Activated CD8-positive, alpha-beta memory T cell treated with anti-CD3 and anti-CD28 coated beads for 4 hours (primary cell): ENCODE measurements around the gene LRRN4CL.
"Not testable (repeated sequence)": the region's sequence is repeated elsewhere in the genome, so short reads cannot be mapped to it uniquely, and the experiment has no call there.

Experiments used
- DNase-seq, 2 donors: peaks; one replicate each; pipeline ENCODE4 v3.0.0-alpha.2; 2020; ENCODE audit warnings: low read depth in 2 of 2

LRRN4CL gene

DNA sequence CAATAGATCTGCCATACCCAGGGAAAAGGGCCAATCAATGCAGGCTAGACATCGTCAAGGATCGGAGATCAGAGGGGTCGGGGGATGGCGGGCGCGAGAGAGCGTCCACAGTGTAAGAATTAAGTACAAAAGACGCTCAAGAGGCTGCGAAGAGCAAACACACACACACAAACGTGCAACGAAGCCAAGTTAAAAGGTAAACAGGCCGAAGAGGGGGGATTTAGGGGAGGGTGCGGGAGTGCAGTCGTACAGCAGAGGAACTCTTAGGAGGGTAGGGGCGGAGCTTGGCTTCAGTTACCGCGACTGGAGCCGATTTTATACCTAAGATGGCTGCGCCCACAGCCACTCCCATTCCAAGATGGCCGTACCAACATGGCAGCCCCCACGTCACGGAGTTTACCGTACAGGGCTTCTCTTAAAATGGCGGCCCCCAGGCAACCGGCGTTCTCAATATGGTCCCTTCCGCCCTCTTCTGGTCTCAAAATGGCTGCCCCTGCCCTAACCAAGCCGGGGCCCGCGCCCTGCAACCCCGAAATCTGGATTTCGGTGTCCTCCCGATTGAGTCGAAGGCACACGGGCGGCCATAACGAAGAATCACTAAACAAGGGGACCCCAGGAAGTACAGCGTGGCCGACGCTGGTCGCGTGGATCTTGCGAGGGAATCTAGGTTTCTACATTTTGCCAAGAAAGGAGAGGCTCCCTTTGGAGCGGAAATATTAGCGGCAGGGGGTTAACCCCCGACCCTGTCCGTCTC, 20.1 kb upstream of the LRRN4CL start:
- DNase-seq = peak; percentile 92 to 96

DNA sequence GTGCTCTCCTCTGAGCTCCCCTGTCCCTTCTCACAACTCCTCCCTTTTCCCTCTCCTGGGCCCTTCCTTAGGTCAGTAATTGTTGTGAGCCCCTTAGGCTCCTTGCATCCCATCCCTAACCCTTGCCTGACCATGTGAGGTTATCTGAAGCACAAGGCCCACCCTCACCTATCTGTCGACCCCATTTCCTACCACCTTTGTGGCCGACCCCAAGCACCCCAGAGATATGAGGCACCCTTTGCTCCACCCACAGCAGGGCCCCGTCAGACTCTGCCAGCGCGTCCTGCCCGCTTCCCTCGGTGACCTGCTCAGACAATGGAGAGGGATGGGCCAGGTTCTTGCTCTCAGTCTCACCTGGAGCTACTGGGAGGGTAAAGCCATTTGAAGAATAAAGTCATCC, 19.5 kb upstream of the LRRN4CL start:
- no peak for DNase-seq

- no peak for DNase-seq
These were observed 19.1 kb upstream of the LRRN4CL start for GRCh38 chr11:62708392-62708791.

- DNase-seq = no peak
These were observed 18.0 kb upstream of the LRRN4CL start, which contains the start of the genes BSCL2 and GNG3 for GRCh38 chr11:62707277-62707861. TSS of gene BSCL2 (minus strand) at chr11:62707424. CDS start at chr11:62707195, 229 bp downstream. TSS of gene GNG3 (plus strand) at chr11:62707676. CDS start at chr11:62708296, 620 bp downstream.

DNA sequence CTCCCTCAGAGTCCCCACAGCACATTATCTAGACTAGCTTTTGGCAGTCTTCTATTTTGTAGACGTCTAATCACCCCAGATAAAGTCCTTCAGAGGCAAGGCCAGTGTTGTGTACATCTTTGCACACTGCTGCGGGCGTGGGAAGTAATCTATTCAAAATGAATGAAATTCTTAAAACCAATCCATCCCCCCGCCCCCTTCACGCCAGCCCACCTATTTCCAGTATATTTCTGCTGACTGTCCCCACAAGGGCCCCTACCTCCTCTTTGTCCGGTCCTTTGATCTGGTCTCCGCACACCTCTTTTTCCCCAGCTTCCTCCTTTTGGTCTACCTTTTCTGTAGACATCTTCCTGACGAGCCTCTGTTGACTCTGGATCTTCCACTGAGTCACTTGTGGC, 17.5 kb upstream of the LRRN4CL start:
- no peak for DNase-seq

DNA sequence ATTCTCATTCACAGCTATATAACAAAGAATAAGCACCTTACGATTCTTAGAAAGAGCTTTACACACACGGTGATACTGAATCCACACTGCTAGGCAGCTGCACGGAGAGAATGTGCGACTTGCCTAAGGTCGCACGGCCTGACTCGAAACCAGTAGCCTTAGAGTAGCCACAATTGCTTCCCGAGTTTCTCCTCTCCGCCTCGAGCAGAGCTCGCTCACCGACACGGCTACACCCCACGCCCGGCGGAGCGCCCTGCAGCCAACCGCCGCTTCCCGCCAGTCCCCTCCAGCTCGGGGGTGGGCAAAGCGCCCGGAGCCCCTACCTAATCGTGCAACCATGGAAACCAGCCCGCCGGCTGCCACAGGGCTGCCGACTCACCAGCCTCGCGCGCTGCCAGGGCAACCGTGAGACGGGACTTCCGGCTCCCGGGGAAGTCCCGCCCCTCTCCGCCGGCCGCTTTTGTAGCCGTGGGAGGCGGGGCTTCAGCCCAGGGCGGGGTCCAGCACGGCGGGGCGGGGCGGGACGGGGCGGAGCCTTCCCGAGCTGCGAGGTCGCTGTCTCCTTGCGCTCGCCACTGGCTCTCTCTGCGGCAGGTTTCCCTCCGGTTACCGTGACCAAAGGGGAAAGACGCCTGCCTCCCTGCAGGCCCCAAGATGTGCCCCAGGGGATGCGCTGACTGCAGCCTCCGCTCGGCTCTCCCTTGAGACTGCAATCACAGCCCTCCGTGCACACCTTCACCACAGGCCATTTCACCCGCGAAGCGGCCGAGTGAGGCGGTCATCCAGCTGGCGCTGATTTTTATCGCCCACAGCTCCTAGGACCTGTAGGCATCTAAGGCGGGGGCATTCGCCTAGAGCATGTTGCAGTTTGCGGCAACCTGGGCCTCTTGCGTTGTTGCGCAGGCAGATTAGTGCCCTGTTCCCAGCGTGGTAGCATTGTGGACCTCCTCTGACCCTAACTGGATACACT, 16.8 kb upstream of the LRRN4CL start:
- DNase-seq = peak; percentile 89 to 91

GRCh38 chr11:62705413-62705812, 16.1 kb upstream of the LRRN4CL start:
- DNase-seq = no peak

GRCh38 chr11:62703921-62704320, 14.6 kb upstream of the LRRN4CL start:
- DNase-seq = not testable (repeated sequence)

DNA sequence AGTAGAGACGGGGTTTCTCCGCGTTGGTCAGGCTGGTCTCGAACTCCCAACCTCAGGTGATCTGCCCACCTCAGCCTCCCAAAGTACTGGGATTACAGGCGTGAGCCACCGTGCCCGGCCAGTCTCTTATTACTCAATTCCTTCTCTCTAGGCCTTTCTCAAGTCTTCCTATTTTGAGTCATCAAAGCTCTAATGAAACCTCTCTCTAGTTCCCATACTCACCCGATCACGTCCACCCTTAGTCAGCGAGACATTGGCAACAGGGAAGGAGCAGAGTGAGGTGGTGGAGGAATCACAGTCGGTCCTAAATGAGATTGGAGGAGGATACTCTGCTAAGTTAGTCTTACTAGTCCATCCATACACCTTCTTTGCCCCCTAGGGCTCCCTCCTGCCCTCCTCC, 12.9 kb upstream of the LRRN4CL start:
- no peak for DNase-seq

DNA sequence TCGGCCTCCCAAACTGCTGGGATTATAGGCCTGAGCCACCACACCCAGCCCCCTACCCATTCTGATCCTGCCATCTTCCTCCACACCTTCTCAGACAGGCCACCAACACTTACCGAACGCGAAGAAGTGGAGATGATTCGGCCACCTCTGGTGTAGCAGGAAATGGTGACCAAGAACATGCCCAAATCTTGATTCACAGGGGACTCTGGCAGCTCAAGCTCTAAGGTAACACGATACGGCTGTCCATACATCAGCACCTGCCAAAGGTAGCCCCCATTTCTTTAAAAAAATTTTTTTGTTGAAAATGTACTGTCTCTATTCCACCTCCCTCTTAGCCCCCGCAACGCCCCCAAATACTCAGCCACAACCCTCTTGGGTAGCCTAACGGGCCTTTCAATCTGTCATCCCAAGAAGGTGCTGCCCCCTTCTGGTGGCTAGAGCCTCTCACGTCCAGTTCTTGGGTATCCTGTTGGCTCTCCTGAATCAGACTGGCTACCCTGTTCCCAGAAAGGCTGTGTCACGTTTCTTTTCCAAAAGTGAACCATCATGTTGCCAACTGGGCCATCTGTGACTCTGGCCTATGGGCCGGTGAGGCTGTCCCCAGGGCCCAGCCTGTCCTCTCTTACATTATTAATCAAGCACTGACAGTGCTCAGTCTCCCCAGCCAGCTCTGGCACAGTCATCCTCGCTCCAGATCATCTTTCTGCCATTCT, 5.3 kb upstream of the LRRN4CL start:
- peak; percentile 48 to 66 for DNase-seq

DNA sequence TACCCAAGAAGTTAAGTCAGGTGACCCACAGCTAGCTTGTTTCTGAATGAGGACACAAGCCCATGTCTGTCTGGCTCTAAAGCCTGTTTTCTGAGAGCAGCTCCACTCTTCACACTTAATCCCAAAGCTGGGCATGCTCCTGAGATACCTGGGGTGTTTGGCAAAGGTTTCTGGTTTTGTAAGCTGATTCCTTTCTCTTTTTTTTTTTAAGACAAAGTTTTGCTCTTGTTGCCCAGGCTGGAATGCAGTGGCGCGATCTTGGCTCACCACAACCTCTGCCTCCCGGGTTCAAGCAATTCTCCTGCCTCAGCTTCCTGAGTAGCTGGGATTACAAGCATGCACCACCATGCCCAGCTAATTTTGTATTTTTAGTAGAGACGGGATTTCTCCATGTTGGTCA, 4.3 kb upstream of the LRRN4CL start:
- not testable (repeated sequence) for DNase-seq

DNA sequence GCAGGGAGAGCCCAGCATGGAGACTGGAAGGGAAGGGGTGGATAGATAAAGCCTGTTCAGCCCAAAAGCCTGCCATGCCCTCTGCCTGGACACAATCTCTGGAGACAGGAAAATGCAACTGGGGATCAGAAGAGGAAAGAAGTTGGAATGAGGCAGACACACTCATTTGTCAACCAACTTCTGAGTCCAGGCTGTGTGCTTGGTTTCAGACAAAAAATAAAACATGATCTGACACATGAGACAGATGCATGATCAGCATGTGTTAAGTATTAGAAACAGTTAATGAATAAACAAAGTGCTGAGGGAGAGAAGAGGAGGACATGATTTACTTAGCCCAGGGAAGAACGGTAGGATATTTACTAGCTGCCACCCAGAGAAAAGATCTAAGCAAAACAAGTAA, 839 bp downstream of the LRRN4CL start:
- no peak for DNase-seq

- no peak for DNase-seq
These were observed 1.6 kb downstream of the LRRN4CL start for GRCh38 chr11:62687508-62688396.

DNA sequence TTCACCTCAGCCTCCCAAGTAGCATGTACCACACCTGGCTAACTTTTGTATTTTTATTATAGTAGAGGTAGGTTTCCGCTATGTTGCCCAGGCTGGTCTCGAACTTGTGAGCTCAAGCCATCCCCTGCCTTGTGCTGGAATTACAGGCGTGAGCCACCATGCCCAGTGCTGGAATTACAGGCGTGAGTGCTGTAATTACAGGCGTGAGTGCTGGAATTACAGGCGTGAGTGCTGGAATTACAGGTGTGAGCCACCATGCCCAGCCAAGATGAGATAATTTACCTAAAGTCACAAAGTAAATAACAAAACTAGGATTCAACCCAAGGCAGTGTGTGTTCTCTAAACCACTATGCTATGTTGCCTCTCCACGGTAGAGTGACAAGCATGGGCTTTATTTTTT, 6.8 kb downstream of the LRRN4CL start:
- DNase-seq = no peak

- no peak for DNase-seq
These were observed 8.5 kb downstream of the LRRN4CL start for GRCh38 chr11:62680825-62681240.

DNA sequence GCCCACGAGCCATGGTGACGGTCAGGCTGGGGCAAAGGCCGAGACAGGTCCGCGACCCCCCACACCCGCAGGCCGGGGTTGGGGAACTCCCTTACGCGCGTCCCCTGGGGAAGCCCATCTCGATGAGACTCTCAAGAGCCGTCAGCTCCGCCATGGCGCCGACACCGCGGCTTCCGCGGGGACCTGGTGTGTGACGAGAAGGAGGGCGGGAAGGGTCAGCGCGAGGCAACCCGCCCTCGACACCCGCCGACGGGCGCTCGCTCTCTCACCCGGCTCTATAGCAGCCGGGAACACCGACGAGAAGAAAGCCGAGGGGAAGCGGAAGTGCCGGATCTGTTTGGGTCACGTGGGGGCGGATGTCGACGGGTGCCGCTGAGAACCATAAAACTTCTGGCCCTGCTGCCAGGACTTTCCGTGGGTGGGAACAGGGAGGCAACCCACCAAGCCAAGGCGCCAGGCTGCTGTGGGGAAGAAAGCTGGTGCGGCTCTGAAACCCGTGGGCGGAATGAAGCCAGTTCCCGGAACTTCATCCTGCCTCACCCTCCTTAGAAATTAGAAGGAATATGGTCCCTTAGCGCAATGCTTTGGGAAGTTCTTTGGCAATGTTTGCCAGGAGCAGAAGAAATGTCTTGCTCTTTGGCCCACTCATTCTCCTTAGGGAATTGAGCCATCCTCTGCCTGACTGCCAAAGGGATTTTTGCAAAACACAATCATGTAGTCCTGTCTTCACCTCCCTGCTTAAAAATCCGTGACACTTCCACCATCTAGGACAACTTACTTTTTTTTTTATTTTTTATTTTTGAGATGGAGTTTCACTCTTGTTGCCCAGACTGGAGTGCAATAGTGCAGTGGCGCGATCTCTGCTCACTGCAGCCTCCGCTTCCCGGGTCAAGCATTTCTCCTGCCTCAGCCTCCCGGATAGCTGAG, 10.3 kb downstream of the LRRN4CL start, which contains the start of gene UBXN1:
TSS of gene UBXN1 (minus strand) at position 304 of the 927 bp plus-strand sequence. CDS start at position 154, 150 bp downstream.
- peak; percentile 77 for DNase-seq

DNA sequence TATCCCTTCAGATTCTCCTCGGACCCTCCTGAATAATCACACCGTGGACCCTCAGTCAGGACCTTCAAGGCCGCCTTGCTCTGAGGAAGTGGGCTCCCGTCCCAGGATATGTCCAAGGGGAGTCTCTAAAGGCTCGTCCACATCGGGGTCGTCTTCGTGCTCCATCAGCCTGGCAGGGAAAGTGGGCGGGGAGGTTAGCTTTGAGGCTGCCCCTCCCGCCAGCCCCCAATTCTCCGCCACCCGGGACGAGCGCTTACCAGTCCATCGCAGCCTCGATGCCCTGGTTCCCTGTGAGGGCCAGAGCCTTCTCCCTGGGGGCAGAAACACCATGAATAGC, 10.9 kb downstream of the LRRN4CL start:
- DNase-seq = no peak

- DNase-seq = no peak
These were observed 11.6 kb downstream of the LRRN4CL start for GRCh38 chr11:62677714-62678113.

DNA sequence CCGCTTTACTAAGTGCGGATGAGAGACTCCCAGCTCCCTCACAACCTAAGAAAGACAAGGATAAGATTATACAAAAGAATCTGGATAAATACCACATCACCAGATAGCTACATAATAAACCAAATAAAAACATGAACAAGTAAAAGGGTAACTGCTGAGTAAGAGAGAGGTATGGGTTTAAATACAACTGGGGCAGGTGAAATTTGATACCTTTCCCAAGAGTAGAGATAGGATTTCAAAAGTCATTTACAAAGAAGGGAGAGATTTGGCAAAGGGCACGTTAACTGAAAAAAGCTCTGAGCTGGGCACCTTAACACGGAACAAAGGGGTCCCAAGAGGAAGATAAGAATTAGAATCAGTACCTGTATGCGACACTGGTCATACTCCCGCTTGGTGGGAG, 12.2 kb downstream of the LRRN4CL start:
- DNase-seq = no peak
